Stimulated activated naive B cell treated with anti-CD40 and anti-IgM and Interleukin-4, amounts not matched to agents 10 μg/mL and 1 μg/mL and 100 μg/mL, for 72 hours (primary cell): ENCODE results near the gene FABP7.

ENCODE experiments used
- ATAC-seq, 2 donors: fragments of 150-1000 bp; cut with Tn5 transposase; replicated peaks; 2 replicates each; pipeline ENCODE4 v1.10.0; 2021; ENCODE audit warnings: moderate library complexity in 1 of 2
- DNase-seq: peaks from one replicate; pipeline ENCODE4 v3.0.0; 2021
- H3K27ac Mint-ChIP-seq: one replicate; pipeline ENCODE4 v1.8.0; 2022; ENCODE audit warnings: mild to moderate bottlenecking, mixed read lengths
- H3K27me3 Mint-ChIP-seq, 2 donors: one replicate each; pipeline ENCODE4 v1.8.0; 2022; ENCODE audit warnings: mixed read lengths in 2 of 2
- H3K36me3 Mint-ChIP-seq, 2 donors: one replicate each; pipeline ENCODE4 v1.8.0; 2022; ENCODE audit warnings: mixed read lengths in 2 of 2, mild to moderate bottlenecking in 1 of 2
- H3K4me1 Mint-ChIP-seq, 2 donors: one replicate each; pipeline ENCODE4 v1.8.0; 2022; ENCODE audit warnings: mixed read lengths in 2 of 2, mild to moderate bottlenecking in 1 of 2
- H3K4me3 Mint-ChIP-seq, 2 donors: one replicate each; pipeline ENCODE4 v1.8.0; 2022; ENCODE audit warnings: mild to moderate bottlenecking in 2 of 2, mixed read lengths in 2 of 2, moderate library complexity in 1 of 2
- H3K9me3 Mint-ChIP-seq, 2 donors: one replicate each; pipeline ENCODE4 v1.8.0; 2022; ENCODE audit warnings: mixed read lengths in 2 of 2, mild to moderate bottlenecking in 1 of 2

The FABP7 gene

GRCh38 chr6:122778985-122779661, 393 bp upstream of the FABP7 start:
- H3K4me3 Mint-ChIP-seq: no peak overlapping the region
- no peaks in the 10 kb centered on the region for H3K36me3 Mint-ChIP-seq
- H3K9me3 Mint-ChIP-seq: peaks cover 3 to 4% of the 10 kb centered on the region in 2 donors
- DNase-seq: no peak
- no peak for ATAC-seq
- no peaks in the 10 kb centered on the region for H3K4me1 Mint-ChIP-seq
- no peak overlapping the region for H3K27ac Mint-ChIP-seq
- peaks cover 4 to 10% of the 10 kb centered on the region in 2 donors for H3K27me3 Mint-ChIP-seq

- H3K27ac Mint-ChIP-seq: no peak overlapping the region
Measured at GRCh38 chr6:122780114-122780513, 598 bp downstream of the FABP7 start.

GRCh38 chr6:122781716-122782115, 2.2 kb downstream of the FABP7 start:
- no peak overlapping the region for H3K4me3 Mint-ChIP-seq
- H3K27me3 Mint-ChIP-seq: peaks cover 4 to 11% of the 10 kb centered on the region in 2 donors

More at GRCh38 chr6:122780114-122780513, 598 bp downstream of the FABP7 start:
- no peak overlapping the region for H3K4me3 Mint-ChIP-seq
- no peaks in the 10 kb centered on the region for H3K4me1 Mint-ChIP-seq
- H3K9me3 Mint-ChIP-seq: peaks cover 3 to 4% of the 10 kb centered on the region in 2 donors
- H3K27me3 Mint-ChIP-seq: peaks cover 4 to 10% of the 10 kb centered on the region in 2 donors
- DNase-seq (no peak), ATAC-seq (no peak)
- no peaks in the 10 kb centered on the region for H3K36me3 Mint-ChIP-seq

GRCh38 chr6:122783401-122783800, 3.9 kb downstream of the FABP7 start:
- DNase-seq: no peak
- no peak for ATAC-seq
- Mint-ChIP-seq H3K4me1 (no peaks in the 10 kb centered on the region), H3K36me3 (no peaks in the 10 kb centered on the region), H3K27ac (no peak overlapping the region), H3K27me3 (peaks cover 14 to 24% of the 10 kb centered on the region in 2 donors), H3K9me3 (no peaks in the 10 kb centered on the region), H3K4me3 (no peak overlapping the region)

More at GRCh38 chr6:122781716-122782115, 2.2 kb downstream of the FABP7 start:
- no peaks in the 10 kb centered on the region for H3K36me3 Mint-ChIP-seq
- DNase-seq (no peak), ATAC-seq (no peak)
- no peaks in the 10 kb centered on the region for H3K4me1 Mint-ChIP-seq
- H3K27ac Mint-ChIP-seq: no peak overlapping the region
- no peaks in the 10 kb centered on the region for H3K9me3 Mint-ChIP-seq

GRCh38 chr6:122785891-122786290, 6.4 kb downstream of the FABP7 start:
- H3K27me3 Mint-ChIP-seq: peaks cover 22 to 39% of the 10 kb centered on the region in 2 donors

GRCh38 chr6:122787721-122788120, 8.2 kb downstream of the FABP7 start:
- ATAC-seq: no peak
- no peak overlapping the region for H3K27ac Mint-ChIP-seq
- peaks cover 29 to 47% of the 10 kb centered on the region in 2 donors for H3K27me3 Mint-ChIP-seq

More at GRCh38 chr6:122785891-122786290, 6.4 kb downstream of the FABP7 start:
- H3K9me3 Mint-ChIP-seq: no peaks in the 10 kb centered on the region
- peaks cover 16 to 23% of the 10 kb centered on the region in 2 donors for H3K4me1 Mint-ChIP-seq
- DNase-seq: no peak
- no peak overlapping the region for H3K27ac Mint-ChIP-seq
- no peak overlapping the region for H3K4me3 Mint-ChIP-seq
- no peak for ATAC-seq
- H3K36me3 Mint-ChIP-seq: no peaks in the 10 kb centered on the region

GRCh38 chr6:122788208-122788607, 8.7 kb downstream of the FABP7 start:
- H3K27ac Mint-ChIP-seq: no peak overlapping the region
- peaks cover 16 to 25% of the 10 kb centered on the region in 2 donors for H3K4me1 Mint-ChIP-seq
- H3K9me3 Mint-ChIP-seq: no peaks in the 10 kb centered on the region
- ATAC-seq: no peak
- no peak for DNase-seq
- no peaks in the 10 kb centered on the region for H3K36me3 Mint-ChIP-seq
- H3K27me3 Mint-ChIP-seq: peaks cover 29 to 51% of the 10 kb centered on the region in 2 donors
- H3K4me3 Mint-ChIP-seq: no peak overlapping the region

More at GRCh38 chr6:122787721-122788120, 8.2 kb downstream of the FABP7 start:
- DNase-seq: no peak
- Mint-ChIP-seq H3K36me3 (no peaks in the 10 kb centered on the region), H3K4me1 (peaks cover 16 to 25% of the 10 kb centered on the region in 2 donors), H3K4me3 (no peak overlapping the region), H3K9me3 (no peaks in the 10 kb centered on the region)

- no peak for ATAC-seq
- Mint-ChIP-seq H3K9me3 (no peaks in the 10 kb centered on the region), H3K27me3 (peaks cover 29 to 57% of the 10 kb centered on the region in 2 donors), H3K4me3 (peak overlapping the region; percentile 83 to 86), H3K36me3 (no peaks in the 10 kb centered on the region), H3K27ac (no peak overlapping the region), H3K4me1 (peaks cover 16 to 25% of the 10 kb centered on the region in 2 donors)
- no peak for DNase-seq
Measured at GRCh38 chr6:122788663-122789181, 9.2 kb downstream of the FABP7 start.

- peak; percentile 77 to 83 for ATAC-seq
- peaks cover 29 to 57% of the 10 kb centered on the region in 2 donors for H3K27me3 Mint-ChIP-seq
Measured at GRCh38 chr6:122789182-122790027, 9.9 kb downstream of the FABP7 start, which contains the start of gene SMPDL3A. SMPDL3A (plus strand) TSS chr6:122789258; CDS start chr6:122789347, 89 bp downstream.

GRCh38 chr6:122790028-122790422, 10.5 kb downstream of the FABP7 start:
- H3K4me3 Mint-ChIP-seq: peak overlapping the region; percentile 83 to 86
- DNase-seq (no peak), ATAC-seq (no peak)
- H3K36me3 Mint-ChIP-seq: no peaks in the 10 kb centered on the region
- H3K4me1 Mint-ChIP-seq: peaks cover 16 to 25% of the 10 kb centered on the region in 2 donors
- peaks cover 29 to 57% of the 10 kb centered on the region in 2 donors for H3K27me3 Mint-ChIP-seq
- H3K27ac Mint-ChIP-seq: peak overlapping the region; percentile 42
- no peaks in the 10 kb centered on the region for H3K9me3 Mint-ChIP-seq

More at GRCh38 chr6:122789182-122790027, 9.9 kb downstream of the FABP7 start, which contains the start of gene SMPDL3A:
- Mint-ChIP-seq H3K4me1 (peaks cover 16 to 25% of the 10 kb centered on the region in 2 donors), H3K36me3 (no peaks in the 10 kb centered on the region), H3K4me3 (peak within 1 kb of the TSS; percentile 83 to 86), H3K9me3 (no peaks in the 10 kb centered on the region), H3K27ac (peak within 1 kb of the TSS; percentile 47)
- DNase-seq: peak; percentile 6

GRCh38 chr6:122790423-122791309, 11.2 kb downstream of the FABP7 start:
- no peak for ATAC-seq
- no peak overlapping the region for H3K27ac Mint-ChIP-seq
- peak overlapping the region; percentile 83 to 86 for H3K4me3 Mint-ChIP-seq

GRCh38 chr6:122791310-122791679, 11.8 kb downstream of the FABP7 start:
- Mint-ChIP-seq H3K4me3 (no peak overlapping the region), H3K36me3 (no peaks in the 10 kb centered on the region), H3K9me3 (no peaks in the 10 kb centered on the region), H3K27ac (no peak overlapping the region), H3K4me1 (peaks cover 16 to 25% of the 10 kb centered on the region in 2 donors), H3K27me3 (peaks cover 29 to 57% of the 10 kb centered on the region in 2 donors)
- ATAC-seq (no peak), DNase-seq (no peak)

More at GRCh38 chr6:122790423-122791309, 11.2 kb downstream of the FABP7 start:
- H3K4me1 Mint-ChIP-seq: peaks cover 16 to 25% of the 10 kb centered on the region in 2 donors
- DNase-seq: no peak
- H3K27me3 Mint-ChIP-seq: peaks cover 29 to 57% of the 10 kb centered on the region in 2 donors
- H3K36me3 Mint-ChIP-seq: no peaks in the 10 kb centered on the region
- no peaks in the 10 kb centered on the region for H3K9me3 Mint-ChIP-seq

- Mint-ChIP-seq H3K4me3 (no peak overlapping the region), H3K4me1 (peaks cover 16 to 25% of the 10 kb centered on the region in 2 donors), H3K27me3 (peaks cover 24 to 49% of the 10 kb centered on the region in 2 donors), H3K36me3 (no peaks in the 10 kb centered on the region), H3K9me3 (no peaks in the 10 kb centered on the region), H3K27ac (no peak overlapping the region)
- no peak for DNase-seq
- no peak for ATAC-seq
Measured at GRCh38 chr6:122792766-122793165, 13.2 kb downstream of the FABP7 start.
